PC-3 (cell line): ENCODE results near the gene CDK1. TPM values are rescaled to one million over a fixed set of nuclear protein-coding genes. Genes with fewer than 3 reads are reported as not detected.

ENCODE experiments used
- ATAC-seq: fragments of 200-7000 bp; cut with Tn5 transposase; 2 replicates; pipeline ENCODE4 v1.9.1; 2020; ENCODE audit warnings: mild to moderate bottlenecking, moderate library complexity
- BruUV-seq: library from RNA; stranded (reverse); fragments of 400-500 nt; replicated peaks from 2 replicates; lab custom pipeline; 2021; lab: Mats Ljungman, UMichigan
- CTCF ChIA-PET: fragments of 300-600 bp; sonication (Branson Sonifier 250); formaldehyde crosslinking; loops from one replicate; lab custom pipeline; 2022; ENCODE audit warnings: antibody characterized with exemption; lab: Charles Lee
- POLR2A ChIA-PET: fragments of 300-600 bp; sonication (Branson Sonifier 250); formaldehyde crosslinking; loops from one replicate; lab custom pipeline; 2022; ENCODE audit warnings: antibody characterized with exemption; ENCODE audit not compliant: unreplicated experiment; lab: Charles Lee
- DNase-seq: peaks from one replicate; pipeline ENCODE4 v3.0.0-alpha.2; 2015
- H2AFZ ChIP-seq: fragments of 300-600 bp; sonication (generic); 2 replicates; pipeline ENCODE4 v1.6.0; 2016; ENCODE audit warnings: antibody characterized with exemption, low read length
- H3F3A ChIP-seq: fragments of 300-600 bp; sonication (generic); one replicate; pipeline ENCODE4 v1.6.0; 2017; ENCODE audit warnings: antibody characterized with exemption, low read length, control low read depth, mild to moderate bottlenecking; ENCODE audit not compliant: unreplicated experiment
- H3K27ac ChIP-seq: fragments of 300-600 bp; sonication (generic); 2 replicates; pipeline ENCODE4 v1.5.1; 2016; ENCODE audit warnings: mild to moderate bottlenecking, low read length
- H3K27me3 ChIP-seq: fragments of 300-600 bp; sonication (generic); 2 replicates; pipeline ENCODE4 v1.6.1; 2016; ENCODE audit warnings: low read length, mixed read lengths
- H3K36me3 ChIP-seq: fragments of 300-600 bp; sonication (generic); 2 replicates; pipeline ENCODE4 v1.6.1; 2016; ENCODE audit warnings: low read depth, mixed run types, low read length, mixed read lengths
- H3K4me1 ChIP-seq: fragments of 300-600 bp; sonication (generic); 2 replicates; pipeline ENCODE4 v1.5.1; 2016; ENCODE audit warnings: low read length; ENCODE audit not compliant: insufficient read depth
- H3K4me2 ChIP-seq: fragments of 300-600 bp; sonication (generic); 2 replicates; pipeline ENCODE4 v1.6.0; 2016; ENCODE audit warnings: low read length
- H3K4me3 ChIP-seq: fragments of 300-600 bp; sonication (generic); 2 replicates; pipeline ENCODE4 v1.5.1; 2016; ENCODE audit warnings: mild to moderate bottlenecking, low read length, mixed read lengths
- H3K79me2 ChIP-seq: fragments of 300-600 bp; sonication (generic); 2 replicates; pipeline ENCODE4 v1.6.1; 2017; ENCODE audit warnings: low read length, mixed read lengths
- H3K9ac ChIP-seq: fragments of 300-600 bp; sonication (generic); 2 replicates; pipeline ENCODE4 v1.6.0; 2016; ENCODE audit warnings: mild to moderate bottlenecking, low read length
- H3K9me2 ChIP-seq: fragments of 300-600 bp; sonication (generic); replicated peaks from 2 replicates; pipeline ENCODE4 v1.6.1; 2016; ENCODE audit warnings: mixed run types, low read length, mixed read lengths
- H3K9me3 ChIP-seq: fragments of 300-600 bp; sonication (generic); 2 replicates; pipeline ENCODE4 v1.6.1; 2016; ENCODE audit warnings: low read length, mixed read lengths
- H4K20me1 ChIP-seq: fragments of 300-600 bp; sonication (generic); 2 replicates; pipeline ENCODE4 v1.6.1; 2016; ENCODE audit warnings: low read length, mixed read lengths
- EZH2 ChIP-seq: fragments of 300-600 bp; sonication (generic); IDR thresholded peaks from one replicate; pipeline ENCODE4 v1.6.1; 2017; ENCODE audit warnings: antibody characterized with exemption, mild to moderate bottlenecking, low read length; ENCODE audit not compliant: unreplicated experiment
- EZH2phosphoT487 ChIP-seq: fragments of 300-600 bp; sonication (generic); IDR thresholded peaks from 2 replicates; pipeline ENCODE4 v1.6.1; 2018; ENCODE audit warnings: mild to moderate bottlenecking, antibody characterized with exemption, low read length, borderline replicate concordance
- intact Hi-C: fragments of 100-400 bp; cut with micrococcal nuclease; formaldehyde crosslinking; loops from 2 replicates; pipeline ENCODE4 v1.9.0; 2023
- total RNA-seq: library from RNA; depleted of rRNA; stranded (reverse); fragments of >200 nt; gene quantifications from 2 replicates; pipeline ENCODE4 v1.2.3, GENCODE V29; 2014
- TF ChIP-seq, protein P1 (sequence below): fragments of 300-600 bp; sonication (generic); conservative IDR thresholded peaks from 2 replicates; pipeline ENCODE4 v1.5.1; 2017; ENCODE audit warnings: antibody characterized with exemption, low read depth, mild to moderate bottlenecking, low read length

CDK1 gene
- total RNA-seq, 1 experiment from 2014 or later: 202 TPM

DNA sequence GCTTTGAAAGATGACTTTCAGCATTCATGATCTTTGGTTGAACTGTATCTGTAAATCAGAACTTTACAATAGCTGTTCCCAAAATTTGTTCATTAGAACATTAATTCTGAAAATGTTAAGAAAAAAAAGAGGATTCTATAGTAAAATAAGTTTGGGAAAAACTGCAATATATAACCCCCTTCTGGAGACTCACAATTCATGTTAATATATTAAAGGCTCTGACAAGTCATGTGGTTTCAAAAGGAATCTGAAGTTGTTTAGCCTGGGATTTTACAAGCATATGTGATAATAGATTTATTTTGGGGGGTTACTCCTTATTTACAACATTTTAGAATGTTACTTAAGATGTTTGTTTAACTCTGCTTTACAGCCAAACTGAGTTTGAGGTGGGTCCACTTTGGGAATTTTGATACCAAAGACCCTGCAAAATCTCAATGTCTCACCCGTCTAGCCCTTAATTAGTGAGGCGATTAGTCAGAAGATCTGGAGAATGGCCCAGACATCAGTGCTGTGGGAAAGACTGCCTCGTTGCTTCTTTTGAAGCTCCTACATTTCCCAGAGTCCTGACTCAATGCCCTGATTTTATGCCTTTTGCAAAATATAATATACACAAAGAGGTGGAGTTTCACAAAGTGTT lies 40.0 kb downstream of the CDK1 start:
- Histone ChIP-seq H3F3A (no peaks in the 10 kb centered on the region), H3K79me2 (no peaks in the 10 kb centered on the region), H3K9me3 (no peaks in the 10 kb centered on the region), H4K20me1 (no peaks in the 10 kb centered on the region), H3K4me1 (peaks cover 6% of the 10 kb centered on the region; the same call in 1 of the 2 replicates), H3K4me2 (no peak overlapping the region), H3K4me3 (no peak overlapping the region), H3K9me2 (no peaks in the 10 kb centered on the region), H2AFZ (no peak overlapping the region), H3K27me3 (no peaks in the 10 kb centered on the region), H3K9ac (no peak overlapping the region), H3K27ac (no peak overlapping the region), H3K36me3 (no peaks in the 10 kb centered on the region)
- intact Hi-C loops: loop anchor here (5.0 to 10.0 kb wide), 5 partner anchors 657 to 1424 kb away; partner anchors contain the start of gene ARID5B
- ATAC-seq (no peak), DNase-seq (no peak)
- BruUV-seq: no TSS peak
- ChIA-PET CTCF (no interaction called here), POLR2A (no interaction called here)
- TF ChIP-seq EZH2 (no peak), EZH2phosphoT487 (no peak)
- TF ChIP-seq, protein P1, sequence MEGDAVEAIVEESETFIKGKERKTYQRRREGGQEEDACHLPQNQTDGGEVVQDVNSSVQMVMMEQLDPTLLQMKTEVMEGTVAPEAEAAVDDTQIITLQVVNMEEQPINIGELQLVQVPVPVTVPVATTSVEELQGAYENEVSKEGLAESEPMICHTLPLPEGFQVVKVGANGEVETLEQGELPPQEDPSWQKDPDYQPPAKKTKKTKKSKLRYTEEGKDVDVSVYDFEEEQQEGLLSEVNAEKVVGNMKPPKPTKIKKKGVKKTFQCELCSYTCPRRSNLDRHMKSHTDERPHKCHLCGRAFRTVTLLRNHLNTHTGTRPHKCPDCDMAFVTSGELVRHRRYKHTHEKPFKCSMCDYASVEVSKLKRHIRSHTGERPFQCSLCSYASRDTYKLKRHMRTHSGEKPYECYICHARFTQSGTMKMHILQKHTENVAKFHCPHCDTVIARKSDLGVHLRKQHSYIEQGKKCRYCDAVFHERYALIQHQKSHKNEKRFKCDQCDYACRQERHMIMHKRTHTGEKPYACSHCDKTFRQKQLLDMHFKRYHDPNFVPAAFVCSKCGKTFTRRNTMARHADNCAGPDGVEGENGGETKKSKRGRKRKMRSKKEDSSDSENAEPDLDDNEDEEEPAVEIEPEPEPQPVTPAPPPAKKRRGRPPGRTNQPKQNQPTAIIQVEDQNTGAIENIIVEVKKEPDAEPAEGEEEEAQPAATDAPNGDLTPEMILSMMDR: no peak

DNA sequence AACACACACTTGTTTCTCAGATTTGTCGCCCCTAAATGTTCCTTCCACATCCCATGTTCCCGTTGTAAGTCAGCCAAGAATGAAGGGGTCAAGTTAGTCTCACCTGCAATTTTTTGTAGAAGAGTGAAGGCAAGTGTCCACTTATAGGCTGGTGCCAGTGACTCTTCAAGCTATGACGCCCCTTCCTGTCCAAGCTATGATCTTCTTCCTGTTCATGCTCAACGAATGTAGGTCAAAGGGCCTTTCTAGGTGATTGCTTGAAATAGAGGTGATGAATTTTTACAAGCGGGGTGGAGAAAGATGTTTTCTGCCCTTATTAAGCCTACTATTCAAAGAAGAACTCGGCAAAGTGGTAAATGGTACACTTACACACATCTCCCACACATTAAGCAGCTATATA lies 41.0 kb downstream of the CDK1 start:
- Histone ChIP-seq H2AFZ (no peak overlapping the region), H3K4me3 (no peak overlapping the region), H3K27ac (no peak overlapping the region), H3K79me2 (no peaks in the 10 kb centered on the region), H3F3A (no peaks in the 10 kb centered on the region), H4K20me1 (no peaks in the 10 kb centered on the region), H3K9me2 (no peaks in the 10 kb centered on the region), H3K27me3 (no peaks in the 10 kb centered on the region), H3K4me1 (peaks cover 6% of the 10 kb centered on the region; the same call in 1 of the 2 replicates), H3K9me3 (no peaks in the 10 kb centered on the region), H3K9ac (no peak overlapping the region), H3K4me2 (no peak overlapping the region), H3K36me3 (no peaks in the 10 kb centered on the region)
- ChIA-PET POLR2A (interaction anchor here (0.6 kb wide), 1 partner anchor 286 kb away, joined by 3 read pairs; no protein-coding TSS in a partner anchor), CTCF (interaction anchor here (0.6 kb wide), 1 partner anchor 933 kb away, joined by 3 read pairs; no protein-coding TSS in a partner anchor)
- DNase-seq (no peak), ATAC-seq (no peak)
- intact Hi-C loops: loop anchor here (5.0 to 10.0 kb wide), 5 partner anchors 656 to 1423 kb away; partner anchors contain the start of gene ARID5B
- BruUV-seq: no TSS peak
- TF ChIP-seq, protein P1: no peak
- TF ChIP-seq EZH2phosphoT487 (no peak), EZH2 (no peak)
